IPS DF 6.9 (cell line): ENCODE data around the gene DIP2C.
"Not testable (repeated sequence)": the region's sequence is repeated elsewhere in the genome, so short reads cannot be mapped to it uniquely, and the experiment has no call there.

ENCODE experiments used
- DNase-seq: peaks from one replicate; pipeline ENCODE4 v3.0.0-alpha.2; 2013; ENCODE audit warnings: low read depth, low spot score
- H3K27ac ChIP-seq: one replicate; pipeline ENCODE4 v1.5.1; 2013; ENCODE audit warnings: low read length, control low read depth
- H3K27me3 ChIP-seq: 2 replicates; pipeline ENCODE4 v1.6.1; 2013; ENCODE audit warnings: mild to moderate bottlenecking, low read length; ENCODE audit not compliant: control insufficient read depth, insufficient read depth
- H3K36me3 ChIP-seq: 2 replicates; pipeline ENCODE4 v1.6.1; 2013; ENCODE audit warnings: low read length; ENCODE audit not compliant: control insufficient read depth, insufficient read depth
- H3K4me1 ChIP-seq: 2 replicates; pipeline ENCODE4 v1.6.1; 2013; ENCODE audit warnings: low read length; ENCODE audit not compliant: control insufficient read depth, insufficient read depth
- H3K4me3 ChIP-seq: 2 replicates; pipeline ENCODE4 v1.5.1; 2013; ENCODE audit warnings: mild to moderate bottlenecking, low read length
- H3K9me3 ChIP-seq: 2 replicates; pipeline ENCODE4 v1.6.1; 2013; ENCODE audit warnings: low read length, inconsistent platforms; ENCODE audit not compliant: control insufficient read depth, insufficient read depth
- WGBS: extraction: QIAGEN DNeasy Blood & Tissue Kit; methylation state at CpG from one replicate; pipeline ENCODE4 v1.1.7; 2013; ENCODE audit warnings: mixed read lengths, missing lambda C conversion rate; ENCODE audit not compliant: insufficient read length, insufficient coverage; 5-methylcytosine and 5-hydroxymethylcytosine counted together

Gene DIP2C

GRCh38 chr10:450463-450862 is 239.0 kb downstream of the DIP2C start:
- Histone ChIP-seq H3K4me3 (no peak overlapping the region), H3K27me3 (no peaks in the 10 kb centered on the region), H3K27ac (no peak overlapping the region), H3K36me3 (no peaks in the 10 kb centered on the region), H3K9me3 (no peaks in the 10 kb centered on the region), H3K4me1 (no peaks in the 10 kb centered on the region)
- no peak for DNase-seq
- WGBS = no CpG with 5 or more reads among the region's 3 CpGs

- not testable (repeated sequence) for H3K4me3 ChIP-seq, H3K4me1 ChIP-seq, DNase-seq, H3K27me3 ChIP-seq, H3K9me3 ChIP-seq, H3K36me3 ChIP-seq, H3K27ac ChIP-seq
- no CpG with 5 or more reads among the region's 6 CpGs for WGBS
Observed at GRCh38 chr10:449331-449730, 240.1 kb downstream of the DIP2C start.

GRCh38 chr10:443459-443858 is 246.0 kb downstream of the DIP2C start:
- H3K27me3 ChIP-seq = no peaks in the 10 kb centered on the region
- H3K4me1 ChIP-seq = no peaks in the 10 kb centered on the region
- DNase-seq = no peak
- H3K36me3 ChIP-seq = no peaks in the 10 kb centered on the region
- H3K9me3 ChIP-seq = no peaks in the 10 kb centered on the region
- no CpG with 5 or more reads among the region's 2 CpGs for WGBS
- H3K4me3 ChIP-seq = no peak overlapping the region
- no peak overlapping the region for H3K27ac ChIP-seq

GRCh38 chr10:442209-442608 is 247.3 kb downstream of the DIP2C start:
- Histone ChIP-seq H3K27ac (no peak overlapping the region), H3K27me3 (no peaks in the 10 kb centered on the region), H3K36me3 (no peaks in the 10 kb centered on the region), H3K4me3 (no peak overlapping the region), H3K9me3 (no peaks in the 10 kb centered on the region), H3K4me1 (no peaks in the 10 kb centered on the region)
- no CpG with 5 or more reads among the region's 6 CpGs for WGBS
- DNase-seq = no peak

GRCh38 chr10:441659-442058 is 247.8 kb downstream of the DIP2C start:
- H3K4me1 ChIP-seq = no peaks in the 10 kb centered on the region
- H3K27ac ChIP-seq = no peak overlapping the region
- DNase-seq = no peak
- no peaks in the 10 kb centered on the region for H3K9me3 ChIP-seq
- H3K36me3 ChIP-seq = no peaks in the 10 kb centered on the region
- no peak overlapping the region for H3K4me3 ChIP-seq
- H3K27me3 ChIP-seq = no peaks in the 10 kb centered on the region
- WGBS = no CpG with 5 or more reads among the region's 6 CpGs

GRCh38 chr10:440127-440526 is 249.3 kb downstream of the DIP2C start:
- no peaks in the 10 kb centered on the region for H3K4me1 ChIP-seq
- DNase-seq = no peak
- H3K9me3 ChIP-seq = no peaks in the 10 kb centered on the region
- no CpG with 5 or more reads among the region's 3 CpGs for WGBS
- no peak overlapping the region for H3K27ac ChIP-seq
- no peaks in the 10 kb centered on the region for H3K36me3 ChIP-seq
- no peak overlapping the region for H3K4me3 ChIP-seq
- H3K27me3 ChIP-seq = no peaks in the 10 kb centered on the region

- Histone ChIP-seq H3K9me3 (no peaks in the 10 kb centered on the region), H3K27ac (no peak overlapping the region), H3K36me3 (no peaks in the 10 kb centered on the region), H3K27me3 (no peaks in the 10 kb centered on the region), H3K4me3 (no peak overlapping the region), H3K4me1 (no peaks in the 10 kb centered on the region)
- WGBS = no CpG with 5 or more reads among the region's 3 CpGs
- no peak for DNase-seq
Observed at GRCh38 chr10:437698-438490, 251.6 kb downstream of the DIP2C start.

- H3K27ac ChIP-seq = no peak overlapping the region
Observed at GRCh38 chr10:436911-437665, 252.4 kb downstream of the DIP2C start.

GRCh38 chr10:436013-436697 is 253.3 kb downstream of the DIP2C start:
- Histone ChIP-seq H3K27me3 (no peaks in the 10 kb centered on the region), H3K9me3 (no peaks in the 10 kb centered on the region), H3K4me1 (no peaks in the 10 kb centered on the region), H3K36me3 (no peaks in the 10 kb centered on the region), H3K27ac (no peak overlapping the region), H3K4me3 (no peak overlapping the region)
- no peak for DNase-seq
- no CpG with 5 or more reads among the region's 19 CpGs for WGBS

More at GRCh38 chr10:436911-437665, 252.4 kb downstream of the DIP2C start:
- Histone ChIP-seq H3K27me3 (no peaks in the 10 kb centered on the region), H3K36me3 (no peaks in the 10 kb centered on the region), H3K4me1 (no peaks in the 10 kb centered on the region), H3K4me3 (no peak overlapping the region), H3K9me3 (no peaks in the 10 kb centered on the region)
- no peak for DNase-seq
- WGBS = no CpG with 5 or more reads among the region's 17 CpGs

GRCh38 chr10:435397-435796 is 254.1 kb downstream of the DIP2C start:
- WGBS = no CpG with 5 or more reads among the region's 3 CpGs
- no peaks in the 10 kb centered on the region for H3K36me3 ChIP-seq
- no peaks in the 10 kb centered on the region for H3K4me1 ChIP-seq
- no peak for DNase-seq
- no peak overlapping the region for H3K4me3 ChIP-seq
- no peaks in the 10 kb centered on the region for H3K9me3 ChIP-seq
- H3K27me3 ChIP-seq = no peaks in the 10 kb centered on the region
- no peak overlapping the region for H3K27ac ChIP-seq
